OCI-LY3 (cell line): ENCODE results near the gene TGFB1.
"Not testable (repeated sequence)": the region's sequence is repeated elsewhere in the genome, so short reads cannot be mapped to it uniquely, and the experiment has no call there.

Experiments used
- H2AFZ ChIP-seq: fragments of 200-600, 300-600 bp; shearing (Covaris generic); 2 replicates; pipeline ENCODE4 v1.6.0; 2014; ENCODE audit warnings: antibody characterized with exemption, low read depth, low read length
- H3K27ac ChIP-seq: fragments of 200-600, 300-600 bp; sonication (generic); 2 replicates; pipeline ENCODE4 v1.5.1; 2014; ENCODE audit warnings: mild to moderate bottlenecking, low read length, moderate library complexity, mixed read lengths
- H3K27me3 ChIP-seq: fragments of 200-600, 300-600 bp; sonication (generic); 2 replicates; pipeline ENCODE4 v1.6.1; 2014; ENCODE audit warnings: low read depth, low read length, mixed read lengths
- H3K36me3 ChIP-seq: fragments of 200-600, 300-600 bp; sonication (generic); replicated peaks from 2 replicates; pipeline ENCODE3; 2014; ENCODE audit warnings: low read depth, low read length, mixed read lengths
- H3K4me1 ChIP-seq: fragments of 300-600, 200-600 bp; sonication (generic); 2 replicates; pipeline ENCODE4 v1.6.1; 2014; ENCODE audit warnings: low read length, mixed read lengths
- H3K4me2 ChIP-seq: fragments of 200-600, 300-600 bp; sonication (generic); 2 replicates; pipeline ENCODE4 v1.6.1; 2014; ENCODE audit warnings: low read length, mixed read lengths
- H3K4me3 ChIP-seq: fragments of 300-600, 200-600 bp; sonication (generic); 2 replicates; pipeline ENCODE4 v1.5.1; 2014; ENCODE audit warnings: antibody characterized with exemption, mild to moderate bottlenecking, low read length, moderate library complexity
- H3K79me2 ChIP-seq: fragments of 300-600, 200-600 bp; shearing (Covaris generic); 2 replicates; pipeline ENCODE4 v1.6.1; 2014; ENCODE audit warnings: mild to moderate bottlenecking, low read length, mixed read lengths
- H3K9ac ChIP-seq: fragments of 300-600, 200-600 bp; shearing (Covaris generic); 2 replicates; pipeline ENCODE4 v1.6.0; 2014; ENCODE audit warnings: mild to moderate bottlenecking, low read length, moderate library complexity
- H3K9me3 ChIP-seq: fragments of 200-600, 300-600 bp; shearing (Covaris generic); 2 replicates; pipeline ENCODE4 v1.6.1; 2014; ENCODE audit warnings: low read length, mixed read lengths; ENCODE audit not compliant: insufficient read depth
- H4K20me1 ChIP-seq: fragments of 200-600, 300-600 bp; sonication (generic); 2 replicates; pipeline ENCODE4 v1.6.1; 2016; ENCODE audit warnings: low read length, mixed read lengths; ENCODE audit not compliant: insufficient read depth
- EZH2phosphoT487 ChIP-seq: fragments of 200-600 bp; shearing (Covaris generic); IDR thresholded peaks from 2 replicates; pipeline ENCODE4 v1.6.1; 2018; ENCODE audit warnings: antibody characterized with exemption, mixed run types, low read depth
- TF ChIP-seq, protein P1 (sequence below): fragments of 200-600, 300-600 bp; sonication (generic); IDR thresholded peaks from 2 replicates; pipeline ENCODE4 v1.5.1; 2014; ENCODE audit warnings: antibody characterized with exemption, low read length, low read depth

The TGFB1 gene

DNA sequence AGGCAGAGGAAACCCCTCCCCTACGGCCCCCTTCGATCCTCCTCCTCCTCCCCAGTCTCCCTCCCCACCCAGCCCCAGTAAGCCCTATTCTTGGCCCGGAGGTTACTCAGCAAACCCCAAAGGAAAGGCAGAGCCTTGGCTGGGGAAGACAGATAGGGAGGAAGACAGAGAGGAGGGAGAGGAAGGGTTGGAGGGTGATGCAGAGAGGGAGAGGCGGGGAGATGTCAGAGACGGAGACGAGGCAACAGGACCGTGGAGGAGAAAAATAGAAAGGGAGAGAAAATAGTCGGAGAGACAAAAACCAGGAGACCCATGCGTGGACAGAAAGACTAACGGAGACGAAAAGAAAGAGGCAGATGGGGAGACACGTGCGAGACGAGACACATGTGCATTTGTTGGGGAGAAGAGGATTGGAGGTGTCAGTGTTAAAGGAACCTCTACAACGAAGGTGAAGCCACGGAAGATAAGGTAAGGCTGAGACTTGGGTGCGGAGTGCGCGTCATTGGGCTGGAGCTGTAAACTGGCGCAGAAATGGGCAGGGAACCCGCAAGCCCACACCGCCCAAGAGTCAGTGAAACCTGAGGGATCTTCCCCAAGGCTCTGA is 2.9 kb downstream of the TGFB1 start:
- peak overlapping the region; percentile 92 for H3K4me3 ChIP-seq
- H3K27ac ChIP-seq: peak overlapping the region; percentile 72
- peaks cover 72% of the 10 kb centered on the region for H3K79me2 ChIP-seq
- no peaks in the 10 kb centered on the region for H3K27me3 ChIP-seq
- H3K9me3 ChIP-seq: no peaks in the 10 kb centered on the region
- H3K36me3 ChIP-seq: peaks cover 33% of the 10 kb centered on the region
- peaks cover 18% of the 10 kb centered on the region for H3K4me1 ChIP-seq
- H4K20me1 ChIP-seq: peaks cover 36% of the 10 kb centered on the region
- peak overlapping the region; percentile 98 for H3K9ac ChIP-seq
- H2AFZ ChIP-seq: no peak overlapping the region
- no peak for TF ChIP-seq EZH2phosphoT487
- TF ChIP-seq, protein P1, sequence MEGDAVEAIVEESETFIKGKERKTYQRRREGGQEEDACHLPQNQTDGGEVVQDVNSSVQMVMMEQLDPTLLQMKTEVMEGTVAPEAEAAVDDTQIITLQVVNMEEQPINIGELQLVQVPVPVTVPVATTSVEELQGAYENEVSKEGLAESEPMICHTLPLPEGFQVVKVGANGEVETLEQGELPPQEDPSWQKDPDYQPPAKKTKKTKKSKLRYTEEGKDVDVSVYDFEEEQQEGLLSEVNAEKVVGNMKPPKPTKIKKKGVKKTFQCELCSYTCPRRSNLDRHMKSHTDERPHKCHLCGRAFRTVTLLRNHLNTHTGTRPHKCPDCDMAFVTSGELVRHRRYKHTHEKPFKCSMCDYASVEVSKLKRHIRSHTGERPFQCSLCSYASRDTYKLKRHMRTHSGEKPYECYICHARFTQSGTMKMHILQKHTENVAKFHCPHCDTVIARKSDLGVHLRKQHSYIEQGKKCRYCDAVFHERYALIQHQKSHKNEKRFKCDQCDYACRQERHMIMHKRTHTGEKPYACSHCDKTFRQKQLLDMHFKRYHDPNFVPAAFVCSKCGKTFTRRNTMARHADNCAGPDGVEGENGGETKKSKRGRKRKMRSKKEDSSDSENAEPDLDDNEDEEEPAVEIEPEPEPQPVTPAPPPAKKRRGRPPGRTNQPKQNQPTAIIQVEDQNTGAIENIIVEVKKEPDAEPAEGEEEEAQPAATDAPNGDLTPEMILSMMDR: no peak
- peak overlapping the region; percentile 69 for H3K4me2 ChIP-seq

DNA sequence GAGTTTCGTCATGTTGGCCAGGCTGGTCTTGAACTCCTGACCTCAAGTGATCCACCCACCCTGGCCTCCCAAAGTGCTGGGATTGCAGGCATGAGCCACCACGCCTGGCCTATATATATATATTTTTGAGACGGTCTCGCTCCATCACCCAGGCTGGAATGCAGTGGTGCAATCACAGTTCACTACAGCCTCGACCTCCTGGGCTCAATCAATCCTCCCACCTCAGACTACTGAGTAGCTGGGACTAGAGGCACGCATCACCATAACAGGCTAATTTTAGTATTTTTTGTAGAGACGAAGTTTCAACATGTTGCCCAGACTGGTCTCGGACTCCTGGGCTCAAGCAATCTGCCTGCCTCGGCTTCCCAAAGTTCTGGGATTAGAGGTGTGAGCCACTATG is 6.8 kb downstream of the TGFB1 start:
- peaks cover 55% of the 10 kb centered on the region for H3K36me3 ChIP-seq
- H3K27ac ChIP-seq, H3K27me3 ChIP-seq, H3K4me2 ChIP-seq, H3K9ac ChIP-seq, H2AFZ ChIP-seq, H3K4me3 ChIP-seq, H3K9me3 ChIP-seq: not testable (repeated sequence)
- peaks cover 14% of the 10 kb centered on the region for H3K4me1 ChIP-seq
- H3K79me2 ChIP-seq: peaks cover 75% of the 10 kb centered on the region
- H4K20me1 ChIP-seq: peaks cover 47% of the 10 kb centered on the region

DNA sequence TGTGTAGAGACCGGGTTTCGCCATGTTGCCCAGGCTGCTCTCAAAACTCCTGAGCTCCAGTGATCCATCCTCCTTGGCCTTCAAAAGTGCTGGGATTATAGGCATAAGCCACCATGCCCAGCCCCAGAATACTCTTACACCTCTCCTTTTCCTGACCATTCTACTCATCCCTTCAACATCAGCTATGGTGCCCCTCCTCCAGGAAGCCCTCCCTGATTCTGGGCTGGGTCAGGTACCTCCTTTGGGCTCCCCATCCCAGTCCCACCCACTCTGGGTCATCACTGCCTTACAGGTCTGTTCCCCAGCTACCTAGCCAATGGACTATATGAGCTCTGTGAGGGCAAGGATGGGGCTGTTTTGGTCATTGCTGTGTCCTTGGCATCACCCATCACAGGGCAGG is 9.6 kb downstream of the TGFB1 start:
- Histone ChIP-seq H3K36me3 (peaks cover 57% of the 10 kb centered on the region), H2AFZ (no peak overlapping the region), H3K9me3 (no peaks in the 10 kb centered on the region), H3K27me3 (no peaks in the 10 kb centered on the region), H3K4me3 (no peak overlapping the region), H3K27ac (no peak overlapping the region), H3K79me2 (peaks cover 66% of the 10 kb centered on the region), H4K20me1 (peaks cover 31% of the 10 kb centered on the region), H3K9ac (no peak overlapping the region), H3K4me1 (peaks cover 3% of the 10 kb centered on the region; the same call in 1 of the 2 replicates), H3K4me2 (no peak overlapping the region)
- no peak for TF ChIP-seq EZH2phosphoT487
- TF ChIP-seq, protein P1: no peak

DNA sequence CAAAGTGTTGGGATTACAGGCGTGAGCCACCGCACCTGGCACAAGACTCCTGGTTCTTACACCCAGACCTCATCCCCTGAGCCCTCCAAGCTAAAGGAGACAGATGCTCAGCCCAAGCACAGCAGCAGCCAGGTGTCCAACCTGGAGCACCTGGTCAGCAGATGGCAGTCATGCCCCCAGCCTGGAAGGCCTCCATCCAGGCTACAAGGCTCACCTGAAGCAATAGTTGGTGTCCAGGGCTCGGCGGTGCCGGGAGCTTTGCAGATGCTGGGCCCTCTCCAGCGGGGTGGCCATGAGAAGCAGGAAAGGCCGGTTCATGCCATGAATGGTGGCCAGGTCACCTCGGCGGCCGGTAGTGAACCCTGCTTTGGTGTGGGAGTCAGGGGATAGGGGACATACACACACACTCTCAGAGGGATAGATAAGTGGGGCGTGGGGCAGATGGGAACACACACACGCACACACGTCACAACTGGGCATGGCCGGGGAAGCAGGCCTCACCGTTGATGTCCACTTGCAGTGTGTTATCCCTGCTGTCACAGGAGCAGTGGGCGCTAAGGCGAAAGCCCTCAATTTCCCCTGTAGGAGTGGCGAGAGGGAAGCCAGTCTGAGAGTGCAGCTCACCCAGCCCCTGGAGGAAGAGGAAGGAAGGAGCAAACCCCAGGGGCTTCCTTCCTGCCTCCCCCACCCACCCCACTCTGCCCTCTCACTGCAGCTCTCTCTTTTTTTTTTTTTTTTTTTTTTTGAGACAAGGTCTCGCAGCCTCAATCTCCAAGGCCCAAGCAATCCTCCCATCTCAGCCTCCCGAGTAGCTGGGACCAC is 11.8 kb downstream of the TGFB1 start:
- H4K20me1 ChIP-seq: peaks cover 22% of the 10 kb centered on the region
- H3K27ac ChIP-seq: no peak overlapping the region
- no peaks in the 10 kb centered on the region for H3K4me1 ChIP-seq
- H3K4me2 ChIP-seq: no peak overlapping the region
- no peaks in the 10 kb centered on the region for H3K9me3 ChIP-seq
- H3K27me3 ChIP-seq: no peaks in the 10 kb centered on the region
- H3K36me3 ChIP-seq: peaks cover 56% of the 10 kb centered on the region
- no peak for TF ChIP-seq EZH2phosphoT487
- TF ChIP-seq, protein P1: 0 out of 2 replicates have a peak, but pooled peaks have one; percentile 7
- H2AFZ ChIP-seq: no peak overlapping the region
- no peak overlapping the region for H3K4me3 ChIP-seq
- peaks cover 58% of the 10 kb centered on the region for H3K79me2 ChIP-seq
- H3K9ac ChIP-seq: no peak overlapping the region
